Bronchial epithelial cell (primary cell): Measurements from ENCODE around the gene RHBDF2. TPM values are rescaled to one million over a fixed set of nuclear protein-coding genes. Genes with fewer than 3 reads are reported as not detected.

Source experiments
- DNase-seq: peaks from one replicate; pipeline ENCODE4 v3.0.0-alpha.2; 2010; ENCODE audit warnings: low read depth
- FAIRE-seq: peaks from 2 replicates; lab custom pipeline; 2011; peaks lifted over from hg19 to GRCh38; lab: Jason Lieb, UNC
- H3K27me3 ChIP-seq: 2 replicates; pipeline ENCODE4 v1.5.1; 2011; ENCODE audit warnings: low read length; ENCODE audit not compliant: control insufficient read depth, insufficient read depth
- H3K36me3 ChIP-seq: 2 replicates; pipeline ENCODE4 v1.5.1; 2011; ENCODE audit warnings: low read length; ENCODE audit not compliant: control insufficient read depth, insufficient read depth
- H3K4me3 ChIP-seq: 2 replicates; pipeline ENCODE4 v1.5.1; 2011; ENCODE audit warnings: mild to moderate bottlenecking, low read depth, low read length, control low read depth
- CTCF ChIP-seq: IDR thresholded peaks from 2 replicates; pipeline ENCODE4 v1.5.1; 2011; ENCODE audit warnings: mild to moderate bottlenecking, moderate library complexity, low read length, control low read depth, inconsistent platforms; ENCODE audit not compliant: insufficient read depth, severe bottlenecking
- total RNA-seq: library from RNA; depleted of rRNA; stranded (reverse); fragments of >200 nt; gene quantifications from 2 replicates; pipeline ENCODE4 v1.2.1, GENCODE V29; 2014

The RHBDF2 gene
- total RNA-seq, 1 donor from 2014 or later: 10.8 TPM

DNA sequence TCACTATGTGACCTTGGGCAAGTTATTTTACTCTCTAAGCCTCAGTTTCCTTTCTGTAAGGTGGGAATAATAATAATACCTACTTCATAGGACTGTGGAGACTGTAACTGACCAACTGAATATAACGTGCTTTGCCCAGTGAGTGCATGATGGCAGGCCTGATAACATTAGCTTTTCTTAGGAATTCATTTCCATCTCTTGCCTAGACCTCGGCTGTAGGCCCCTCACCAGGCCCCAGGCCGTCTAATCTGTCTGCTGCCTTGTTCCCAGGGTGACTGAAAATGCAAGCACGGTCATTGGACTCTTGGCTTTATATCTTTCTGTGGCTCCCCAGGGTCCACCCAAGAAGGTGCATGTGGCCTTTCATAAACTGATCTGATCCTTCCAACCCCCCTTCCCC, 41.5 kb downstream of the RHBDF2 start:
- TF ChIP-seq CTCF: no peak
- FAIRE-seq: no peak
- DNase-seq: no peak
- H3K36me3 ChIP-seq: no peaks in the 10 kb centered on the region
- H3K4me3 ChIP-seq: no peak overlapping the region
- no peaks in the 10 kb centered on the region for H3K27me3 ChIP-seq

- no peak for FAIRE-seq
- no peaks in the 10 kb centered on the region for H3K36me3 ChIP-seq
- no peak overlapping the region for H3K4me3 ChIP-seq
- H3K27me3 ChIP-seq: no peaks in the 10 kb centered on the region
- DNase-seq: peak; percentile 52
- TF ChIP-seq CTCF: peak; percentile 86
Observed at GRCh38 chr17:76458580-76459490, 42.4 kb downstream of the RHBDF2 start.

GRCh38 chr17:76453431-76453743, 47.8 kb downstream of the RHBDF2 start:
- no peak for DNase-seq
- Histone ChIP-seq H3K27me3 (no peaks in the 10 kb centered on the region), H3K36me3 (no peaks in the 10 kb centered on the region), H3K4me3 (no peak overlapping the region)
- FAIRE-seq: no peak
- TF ChIP-seq CTCF: no peak

DNA sequence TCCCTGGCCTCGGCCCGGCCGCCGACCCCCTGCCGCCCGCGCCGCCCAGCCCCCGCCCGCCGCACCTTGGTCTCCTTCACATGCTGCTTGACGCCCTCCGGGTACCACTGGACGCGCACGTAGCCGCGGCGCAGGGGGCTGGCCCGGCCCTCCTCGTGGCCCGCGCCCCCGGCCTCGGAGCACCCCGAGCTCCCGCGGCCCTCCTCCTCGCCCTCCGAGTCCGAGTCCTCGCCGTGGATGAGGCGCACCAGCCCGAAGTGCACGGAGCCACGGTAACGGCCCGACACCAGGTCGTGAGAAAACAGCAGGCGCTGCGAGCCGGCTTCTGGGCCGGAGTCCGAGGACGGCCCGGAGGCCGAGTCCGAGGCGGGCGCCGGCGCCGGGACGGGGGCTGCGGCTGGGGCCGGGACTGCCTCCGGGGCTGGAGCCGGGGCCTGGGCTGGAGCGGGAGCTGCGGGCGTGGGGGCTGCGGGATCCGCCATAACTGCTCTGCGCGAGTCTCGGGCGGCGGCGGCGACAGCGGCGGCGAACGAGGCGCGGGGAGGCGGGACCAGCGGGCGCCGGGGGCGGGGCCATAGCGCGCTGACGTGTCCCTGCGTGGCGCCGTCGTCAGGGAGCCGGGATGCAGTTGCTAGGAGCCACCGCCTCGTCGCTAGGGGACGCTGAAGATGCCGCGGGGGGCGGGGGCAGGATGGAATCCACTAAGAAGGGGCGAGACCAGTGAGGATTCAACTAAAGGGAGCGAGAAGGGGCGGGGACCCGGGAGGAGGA, 48.4 kb downstream of the RHBDF2 start, which contains the start of gene UBE2O:
UBE2O (minus strand) TSS at position 493 of the 771 bp plus-strand sequence; CDS start at position 482, 11 bp downstream.
- Histone ChIP-seq H3K36me3 (no peaks in the 10 kb centered on the region), H3K4me3 (peak within 1 kb of the TSS; percentile 81), H3K27me3 (no peaks in the 10 kb centered on the region)
- peak; percentile 33 for TF ChIP-seq CTCF
- FAIRE-seq: no peak
- DNase-seq: peak; percentile 59

DNA sequence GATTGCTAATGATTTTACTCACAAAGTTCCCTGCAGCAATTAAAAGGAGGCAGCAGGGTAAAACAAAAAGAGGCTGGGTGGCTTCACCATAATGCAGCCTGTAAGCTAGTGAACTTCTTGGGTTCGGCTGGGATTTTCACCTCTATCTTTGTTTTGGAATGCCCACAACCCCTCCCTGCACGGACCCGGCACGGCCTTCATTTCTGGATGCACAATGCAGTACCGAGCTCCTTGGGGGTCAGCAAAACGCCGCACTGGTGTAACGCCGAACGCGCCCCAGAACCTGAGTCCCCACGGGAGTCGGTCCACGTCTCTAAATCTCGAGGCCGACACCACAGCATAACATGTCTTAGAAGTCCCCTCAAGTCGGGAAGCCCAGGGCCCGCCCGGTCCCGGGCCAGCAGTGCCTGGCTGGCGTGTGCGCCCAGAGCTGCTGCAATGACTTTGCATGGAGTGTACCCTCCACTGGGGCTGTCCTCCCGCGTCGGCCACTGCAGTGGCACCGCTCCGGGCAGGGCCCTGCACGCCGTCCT, 49.0 kb downstream of the RHBDF2 start:
- no peaks in the 10 kb centered on the region for H3K36me3 ChIP-seq
- TF ChIP-seq CTCF: no peak
- H3K4me3 ChIP-seq: peak overlapping the region; percentile 81
- H3K27me3 ChIP-seq: no peaks in the 10 kb centered on the region
- FAIRE-seq (no peak), DNase-seq (no peak)
